Mesodermal cell (in vitro differentiated cells): ENCODE data around the gene COL4A2.
"Not testable (repeated sequence)": the region's sequence is repeated elsewhere in the genome, so short reads cannot be mapped to it uniquely, and the experiment has no call there.

Experiments
- H3K27ac ChIP-seq: 2 replicates; pipeline ENCODE4 v1.7.0; 2013; ENCODE audit warnings: mild to moderate bottlenecking, low read depth, low read length, moderate library complexity; ENCODE audit not compliant: severe bottlenecking
- H3K36me3 ChIP-seq: 2 replicates; pipeline ENCODE4 v1.7.1; 2013; ENCODE audit warnings: mild to moderate bottlenecking, low read length, moderate library complexity; ENCODE audit not compliant: control insufficient read depth, insufficient read depth
- H3K4me1 ChIP-seq: one replicate; pipeline ENCODE4 v1.7.1; 2013; ENCODE audit warnings: mild to moderate bottlenecking, low read length; ENCODE audit not compliant: insufficient read depth, control insufficient read depth, poor library complexity, severe bottlenecking
- H3K4me3 ChIP-seq: 2 replicates; pipeline ENCODE4 v1.7.0; 2013; ENCODE audit warnings: low read length, control low read depth, mild to moderate bottlenecking; ENCODE audit not compliant: insufficient read depth, poor library complexity, severe bottlenecking; ENCODE audit errors: extremely low read depth
- H3K9me3 ChIP-seq: 2 replicates; pipeline ENCODE4 v1.7.1; 2013; ENCODE audit warnings: mild to moderate bottlenecking, low read length, moderate library complexity; ENCODE audit not compliant: control insufficient read depth
- WGBS, 2 experiments: methylation state at CpG; one replicate each; pipeline ENCODE4 v1.1.5; 2013; ENCODE audit warnings: missing lambda C conversion rate in 2 of 2; ENCODE audit not compliant: insufficient coverage in 2 of 2; 5-methylcytosine and 5-hydroxymethylcytosine counted together

Gene COL4A2

DNA sequence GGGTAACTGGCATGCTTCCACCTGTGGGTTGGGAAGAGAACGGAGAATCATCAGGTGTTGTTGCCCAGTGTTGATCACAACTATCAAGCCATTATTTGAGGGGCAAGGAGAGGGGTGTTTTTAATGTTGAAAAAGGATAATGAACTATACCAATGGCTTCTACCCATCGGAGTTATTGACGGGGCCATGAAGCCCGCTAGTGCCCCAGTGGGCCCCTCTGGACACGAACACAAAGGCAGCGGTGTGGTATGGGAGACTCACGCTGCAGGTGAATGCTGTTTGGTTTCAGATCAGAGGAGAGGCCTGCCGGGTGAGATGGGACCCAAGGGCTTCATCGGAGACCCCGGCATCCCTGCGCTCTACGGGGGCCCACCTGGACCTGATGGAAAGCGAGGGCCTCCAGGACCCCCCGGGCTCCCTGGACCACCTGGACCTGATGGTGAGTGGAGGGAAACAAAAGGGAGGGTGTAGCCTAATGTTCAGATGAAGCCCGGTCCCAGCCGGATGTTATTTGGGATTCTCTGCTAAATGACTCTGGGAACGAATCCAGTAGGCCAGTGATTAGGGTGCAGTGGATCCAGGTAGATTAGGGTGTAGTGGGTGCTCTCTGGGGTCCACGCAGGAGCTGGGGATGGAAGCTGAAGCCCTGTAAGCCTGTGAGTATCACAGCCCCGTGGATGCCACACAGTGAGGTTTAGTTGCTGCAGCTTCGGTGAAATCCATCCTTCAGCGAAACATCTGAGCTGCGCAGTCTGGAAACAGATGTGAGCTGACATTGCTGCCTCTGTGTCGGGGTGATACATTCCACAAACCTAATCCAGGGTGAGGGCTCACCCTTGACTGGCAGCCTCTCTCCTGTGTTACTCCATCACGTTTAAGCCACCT is 143.2 kb downstream of the COL4A2 start:
- Histone ChIP-seq H3K36me3 (peaks cover 77% of the 10 kb centered on the region), H3K4me1 (peaks cover 28% of the 10 kb centered on the region), H3K9me3 (no peaks in the 10 kb centered on the region), H3K4me3 (no peak overlapping the region), H3K27ac (no peak overlapping the region)
- 96 to 98% methylated on average over 15 to 24 of the region's 24 CpGs for WGBS, 2 experiments

DNA sequence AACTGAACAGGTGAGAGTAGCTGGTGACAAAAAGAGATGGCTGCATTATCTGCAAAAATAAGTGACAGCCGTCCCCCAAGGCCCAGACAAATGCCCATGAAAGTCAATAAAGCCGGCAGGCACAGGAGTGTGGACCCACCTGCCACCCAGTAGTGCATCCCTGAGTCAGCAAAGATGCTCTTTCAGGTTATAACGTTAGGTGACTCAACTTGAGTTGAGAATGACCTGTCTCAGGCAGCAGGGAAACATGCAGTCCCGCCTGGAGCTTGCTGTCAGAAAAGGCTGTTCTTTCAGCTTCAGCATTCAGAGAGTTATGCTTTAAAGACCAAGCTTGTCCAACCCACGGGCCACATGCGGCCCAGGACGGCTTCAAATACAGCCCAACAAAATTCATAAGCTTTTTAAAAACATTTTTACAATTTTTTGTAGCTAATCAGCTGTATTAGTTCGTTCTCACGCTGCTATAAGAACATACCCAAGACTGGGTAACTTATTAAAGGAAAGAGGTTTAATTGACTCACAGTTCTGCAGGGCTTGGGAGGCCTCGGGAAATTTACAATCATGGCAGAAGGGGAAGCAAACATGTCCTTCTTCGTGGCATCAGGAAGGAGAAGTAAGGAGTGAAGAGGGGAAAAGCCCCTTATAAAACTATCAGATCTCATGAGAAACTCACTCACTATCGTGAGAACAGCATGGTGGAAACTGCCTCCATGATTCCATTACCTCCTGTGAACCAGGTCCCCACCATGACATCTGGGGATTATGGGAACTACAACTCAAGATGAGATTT is 144.1 kb downstream of the COL4A2 start:
- Histone ChIP-seq H3K4me3 (no peak overlapping the region), H3K27ac (no peak overlapping the region), H3K36me3 (peaks cover 69% of the 10 kb centered on the region), H3K9me3 (no peaks in the 10 kb centered on the region), H3K4me1 (peaks cover 28% of the 10 kb centered on the region)
- WGBS, 2 experiments, result 88 to 100% methylated on average over 9 to 10 of the region's 12 CpGs

DNA sequence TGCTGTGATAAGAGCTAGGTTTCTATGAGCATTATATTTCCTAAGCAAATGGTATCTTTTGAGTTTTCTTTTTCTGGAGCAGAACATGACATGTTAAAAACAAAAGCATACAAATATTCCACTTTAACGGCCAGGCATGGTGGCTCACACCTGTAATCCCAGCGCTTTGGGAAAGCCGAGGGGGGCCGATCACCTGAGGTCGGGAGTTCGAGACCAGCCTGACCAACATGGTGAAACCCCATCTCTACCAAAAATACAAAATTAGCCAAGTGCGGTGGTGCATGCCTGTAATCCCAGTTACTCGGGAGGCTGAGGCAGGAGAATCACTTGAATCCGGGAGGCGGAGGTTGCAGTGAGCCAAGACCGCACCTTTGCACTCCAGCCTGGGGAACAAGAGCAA is 146.0 kb downstream of the COL4A2 start:
- Histone ChIP-seq H3K4me1 (peaks cover 10% of the 10 kb centered on the region), H3K36me3 (peaks cover 62% of the 10 kb centered on the region)
- H3K27ac ChIP-seq, H3K4me3 ChIP-seq, H3K9me3 ChIP-seq: not testable (repeated sequence)
- WGBS, 2 experiments, result 92 to 94% methylated on average over 6 to 10 of the region's 11 CpGs

DNA sequence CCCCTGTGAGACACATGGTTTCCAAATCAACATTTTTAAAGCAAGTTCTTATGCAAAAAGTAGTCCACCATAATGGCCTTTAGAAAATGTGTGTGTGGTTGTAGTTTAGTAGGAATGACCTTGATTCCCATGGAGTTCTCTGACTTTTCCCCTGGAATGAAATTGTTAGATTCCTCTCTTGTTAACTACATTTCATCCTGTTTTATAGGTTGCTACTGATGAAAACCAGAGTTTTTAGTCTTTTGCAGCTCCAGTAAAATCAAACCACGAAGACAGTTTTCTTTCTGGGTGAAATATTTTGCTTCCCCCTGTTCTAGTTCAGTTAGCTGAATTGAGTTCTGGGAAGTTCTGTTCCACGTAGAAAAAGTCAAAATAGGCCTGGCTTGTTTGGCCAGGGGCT is 146.7 kb downstream of the COL4A2 start:
- WGBS, 2 experiments, result 86% methylated on average over 1 of the region's 2 CpGs; no CpG with 5 or more reads in 1 of the 2 experiments
- H3K4me1 ChIP-seq, result peaks cover 3% of the 10 kb centered on the region
- H3K4me3 ChIP-seq, result no peak overlapping the region
- no peaks in the 10 kb centered on the region for H3K9me3 ChIP-seq
- H3K36me3 ChIP-seq, result peaks cover 62% of the 10 kb centered on the region
- no peak overlapping the region for H3K27ac ChIP-seq

DNA sequence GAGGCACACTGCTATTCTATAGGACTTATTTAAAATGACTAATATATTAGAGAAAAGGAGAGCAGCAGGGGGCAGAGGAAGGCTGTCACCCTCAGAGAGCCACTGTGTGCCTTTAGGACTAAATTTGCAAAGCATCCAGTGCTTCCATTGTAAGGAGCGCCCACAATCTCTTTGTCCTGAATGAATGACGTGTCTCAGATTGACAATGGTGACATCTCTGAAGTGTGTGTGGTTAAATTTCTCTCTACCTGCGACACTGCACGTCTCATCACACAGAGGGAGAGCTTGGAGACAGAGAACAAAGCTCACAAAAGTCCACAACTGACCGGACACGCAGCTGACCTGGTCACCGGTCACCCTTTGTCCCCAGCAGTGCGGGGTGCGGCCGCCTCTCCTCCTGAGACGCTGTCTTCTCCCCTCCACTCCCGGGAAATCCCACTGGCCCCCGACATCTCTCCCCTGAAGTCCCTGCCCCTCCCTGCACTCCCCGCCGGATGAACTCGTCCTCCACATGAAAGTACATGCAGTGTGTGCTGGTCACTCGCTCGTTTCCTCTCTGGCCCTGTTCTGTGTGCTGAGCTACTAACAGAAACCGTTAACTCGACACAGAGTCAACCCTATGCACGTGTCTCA is 147.3 kb downstream of the COL4A2 start:
- Histone ChIP-seq H3K4me1 (no peaks in the 10 kb centered on the region), H3K27ac (no peak overlapping the region), H3K36me3 (peaks cover 62% of the 10 kb centered on the region), H3K4me3 (no peak overlapping the region), H3K9me3 (no peaks in the 10 kb centered on the region)
- WGBS, 2 experiments, result 78 to 85% methylated on average over 15 to 20 of the region's 21 CpGs

DNA sequence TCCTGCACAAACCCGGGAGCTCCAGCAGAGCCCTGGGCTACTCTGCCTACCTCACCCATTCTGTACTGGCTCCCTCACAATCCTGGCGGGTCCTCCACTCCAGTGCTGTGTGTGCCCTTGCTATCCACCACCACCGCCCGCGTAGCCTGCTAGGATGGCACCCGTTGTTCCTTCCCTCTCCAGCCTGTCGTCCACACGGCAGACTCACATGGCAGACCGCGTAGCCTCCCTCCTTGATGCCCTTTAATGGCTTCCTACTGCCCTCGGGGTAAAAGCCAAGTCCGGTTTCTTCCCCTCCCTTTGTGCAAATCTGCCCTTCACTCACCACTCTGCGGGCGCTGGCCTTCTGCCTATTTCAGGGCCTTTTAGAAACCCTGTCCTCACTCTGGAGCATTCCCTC is 147.9 kb downstream of the COL4A2 start:
- 90 to 95% methylated on average over 13 to 14 of the region's 14 CpGs for WGBS, 2 experiments
- H3K4me1 ChIP-seq, result no peaks in the 10 kb centered on the region
- peaks cover 62% of the 10 kb centered on the region for H3K36me3 ChIP-seq
- H3K9me3 ChIP-seq, result no peaks in the 10 kb centered on the region
- no peak overlapping the region for H3K4me3 ChIP-seq
- no peak overlapping the region for H3K27ac ChIP-seq

DNA sequence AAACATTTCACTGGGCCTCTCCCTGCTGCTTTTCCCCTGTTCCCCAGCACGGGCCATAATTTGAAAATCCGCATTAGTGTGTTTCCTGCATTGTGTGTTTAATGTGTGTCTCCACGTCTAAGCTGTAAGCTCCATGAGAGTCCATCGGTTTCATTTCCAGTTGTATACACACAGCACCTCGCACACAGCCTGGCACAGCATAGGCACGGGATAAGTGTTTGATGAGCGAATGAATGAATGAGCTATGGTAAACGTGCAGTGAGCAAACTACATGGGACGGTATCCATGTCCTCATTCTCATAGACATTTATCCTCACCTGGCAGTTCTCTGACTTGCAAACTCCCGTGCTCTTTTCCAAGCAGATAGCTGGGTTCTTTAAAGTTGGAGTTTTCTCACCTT is 148.4 kb downstream of the COL4A2 start:
- peaks cover 62% of the 10 kb centered on the region for H3K36me3 ChIP-seq
- no peaks in the 10 kb centered on the region for H3K4me1 ChIP-seq
- no peak overlapping the region for H3K27ac ChIP-seq
- H3K9me3 ChIP-seq, result no peaks in the 10 kb centered on the region
- WGBS, 2 experiments, result 92 to 94% methylated on average over 3 to 7 of the region's 10 CpGs
- H3K4me3 ChIP-seq, result no peak overlapping the region

DNA sequence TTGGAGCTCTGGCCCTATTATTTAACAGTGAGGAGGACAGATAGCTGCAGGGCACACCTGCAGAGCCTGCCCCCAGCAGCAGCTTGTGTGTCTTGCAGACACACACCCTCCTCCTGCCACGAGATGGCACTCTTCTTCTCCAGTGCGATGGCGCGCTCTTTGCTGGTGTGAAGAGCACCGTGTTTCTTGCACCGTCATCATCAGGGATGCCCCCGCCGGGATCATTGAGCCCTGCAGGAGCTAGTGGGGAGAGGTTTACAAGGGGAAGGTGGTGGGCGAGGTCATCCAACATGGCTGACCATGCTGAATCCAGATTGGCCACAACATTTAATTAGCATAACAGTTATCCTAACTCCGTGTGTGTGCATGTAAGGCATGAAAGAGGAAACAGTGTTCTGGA is 148.9 kb downstream of the COL4A2 start:
- Histone ChIP-seq H3K4me3 (no peak overlapping the region), H3K36me3 (peaks cover 62% of the 10 kb centered on the region), H3K27ac (no peak overlapping the region), H3K9me3 (no peaks in the 10 kb centered on the region), H3K4me1 (no peaks in the 10 kb centered on the region)
- WGBS, 2 experiments, result 8 to 27% methylated on average over 3 to 4 of the region's 10 CpGs

DNA sequence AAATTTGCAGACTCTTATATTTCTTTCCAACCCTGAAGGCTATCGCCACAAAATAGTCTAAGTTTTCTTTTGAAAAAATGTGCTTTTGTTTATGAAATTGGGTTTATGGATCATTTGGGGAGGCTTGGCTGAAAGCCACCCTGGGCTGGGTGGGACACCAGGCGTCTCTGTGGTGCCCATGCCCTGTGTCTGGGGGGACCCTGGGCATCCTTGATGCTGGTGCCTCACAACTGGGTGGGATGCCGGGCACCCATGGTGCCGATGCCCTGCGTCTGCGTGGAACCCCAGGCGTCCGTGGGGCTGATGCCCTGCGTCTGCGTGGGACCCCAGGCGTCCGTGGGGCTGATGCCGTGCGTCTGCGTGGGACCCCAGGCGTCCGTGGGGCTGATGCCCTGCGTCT is 149.5 kb downstream of the COL4A2 start:
- WGBS, 2 experiments, result 97 to 99% methylated on average over 15 to 16 of the region's 18 CpGs
- Histone ChIP-seq H3K36me3 (peaks cover 62% of the 10 kb centered on the region), H3K9me3 (no peaks in the 10 kb centered on the region), H3K4me3 (no peak overlapping the region), H3K4me1 (no peaks in the 10 kb centered on the region), H3K27ac (no peak overlapping the region)

DNA sequence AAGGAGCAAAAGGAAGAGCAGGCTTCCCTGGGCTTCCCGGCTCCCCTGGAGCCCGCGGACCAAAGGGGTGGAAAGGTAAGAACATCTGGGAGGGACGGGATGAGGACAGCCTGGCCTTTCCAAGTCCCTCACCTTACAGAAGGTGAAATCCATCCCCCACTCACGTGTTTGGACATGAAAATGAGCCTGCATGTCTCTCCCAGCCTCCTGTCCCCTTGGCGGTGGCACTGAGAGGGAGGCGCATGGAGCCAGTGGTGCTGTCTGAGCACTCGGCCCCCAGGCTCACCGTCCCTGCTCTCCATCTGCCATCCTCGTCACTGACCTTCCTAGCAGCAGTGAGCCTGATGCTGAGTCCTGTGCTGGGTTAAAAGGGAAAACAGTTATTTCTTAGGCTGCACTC is 150.3 kb downstream of the COL4A2 start:
- WGBS, 2 experiments, result 90 to 97% methylated on average over 6 to 9 of the region's 10 CpGs
- Histone ChIP-seq H3K4me3 (no peak overlapping the region), H3K9me3 (no peaks in the 10 kb centered on the region), H3K4me1 (no peaks in the 10 kb centered on the region), H3K27ac (no peak overlapping the region), H3K36me3 (peaks cover 62% of the 10 kb centered on the region)
